GM12878 (cell line): ENCODE results near the gene TRIM62. TPM values are rescaled to one million over a fixed set of nuclear protein-coding genes. Genes with fewer than 3 reads are reported as not detected.

Source experiments
- polyA plus RNA-seq, 11 experiments: library from polyadenylated mRNA; depleted of rRNA in 4 of 11; unstranded in 6 of 11; stranded (reverse) in 5 of 11; fragments of >200 nt; fragmentation: Nextera tagmentation in 4 of 11; fragmentation: Illumina TruSeq in 1 of 11; extraction: Ambion mirVana in 4 of 11; extraction: Trizol in 1 of 11; gene quantifications; 1 replicate in 1 of 11; 2 replicates in 10 of 11; pipeline versions ENCODE4 v1.2.1 to v1.2.3, GENCODE V29; 2011 to 2016; ENCODE audit warnings: inconsistent platforms in 2 of 11, missing spikeins in 2 of 11, low read depth in 1 of 11
- total RNA-seq, 4 experiments: library from RNA; depleted of rRNA in 3 of 4; stranded (reverse); fragments of >200 nt in 3 of 4; fragmentation: Illumina TruSeq in 1 of 4; extraction: Trizol in 1 of 4; gene quantifications; 2 replicates each; pipeline versions ENCODE4 v1.2.1 to v1.2.3, GENCODE V29; 2013 to 2021

The TRIM62 gene
- total and polyA plus RNA-seq, 10 of the 15 experiments (the other 5 are each of a cell fraction or from before 2014, with no cell fraction given): 0.52 to 4.2 (median 1.9) TPM

Other genes starting within 250 kb of the TRIM62 start
- gene RNF19B, start 217.2 kb downstream of the TRIM62 start, total RNA-seq (2014; rRNA removed): 17.2 and 17.6 TPM in 2 replicates
- gene RNF19B, start 217.2 kb downstream of the TRIM62 start, total RNA-seq (2014; rRNA removed; fragmentation: Illumina TruSeq; extraction: Trizol): 15.5 and 16.7 TPM in 2 replicates
- 30.3 and 32.2 TPM in 2 replicates for gene RNF19B, start 217.2 kb downstream of the TRIM62 start, total RNA-seq (2021)
- 21.7 and 32.6 TPM in 2 replicates for gene RNF19B, start 217.2 kb downstream of the TRIM62 start, polyA plus RNA-seq (2011; rRNA removed)
- gene RNF19B, start 217.2 kb downstream of the TRIM62 start, polyA plus RNA-seq (2014; fragmentation: Illumina TruSeq; extraction: Trizol): 23.1 and 24.9 TPM in 2 replicates
- 1 to 10 TPM; 4.3 to 9.1 TPM for gene RNF19B, start 217.2 kb downstream of the TRIM62 start, polyA plus RNA-seq (2014; fragmentation: Nextera tagmentation; extraction: Ambion mirVana)
- gene RNF19B, start 217.2 kb downstream of the TRIM62 start, polyA plus RNA-seq (2014; rRNA removed): 23.4 and 24.2 TPM in 2 replicates
- 1 to 10 TPM; 2.8 to 4.0 TPM for gene RNF19B, start 217.2 kb downstream of the TRIM62 start, polyA plus RNA-seq (2016; fragmentation: Nextera tagmentation; extraction: Ambion mirVana)
- gene AK2, start 145.2 kb downstream of the TRIM62 start, total RNA-seq (2014; rRNA removed): 191 and 229 TPM in 2 replicates
- gene AK2, start 145.2 kb downstream of the TRIM62 start, total RNA-seq (2014; rRNA removed; fragmentation: Illumina TruSeq; extraction: Trizol): 284 and 290 TPM in 2 replicates
- 272 and 290 TPM in 2 replicates for gene AK2, start 145.2 kb downstream of the TRIM62 start, total RNA-seq (2021)
- 415 and 485 TPM in 2 replicates for gene AK2, start 145.2 kb downstream of the TRIM62 start, polyA plus RNA-seq (2011; rRNA removed)
- 500 and 533 TPM in 2 replicates for gene AK2, start 145.2 kb downstream of the TRIM62 start, polyA plus RNA-seq (2014; fragmentation: Illumina TruSeq; extraction: Trizol)
- 10 to 100 TPM; 52.3 to 80.3 TPM for gene AK2, start 145.2 kb downstream of the TRIM62 start, polyA plus RNA-seq (2014; fragmentation: Nextera tagmentation; extraction: Ambion mirVana)
- 248 and 259 TPM in 2 replicates for gene AK2, start 145.2 kb downstream of the TRIM62 start, polyA plus RNA-seq (2014; rRNA removed)
- gene AK2, start 145.2 kb downstream of the TRIM62 start, polyA plus RNA-seq (2016; fragmentation: Nextera tagmentation; extraction: Ambion mirVana): 100 to 1,000 TPM; 347 to 359 TPM
- gene AZIN2, start 100.9 kb downstream of the TRIM62 start, total RNA-seq (2014; rRNA removed): 0.16 and 0.85 TPM in 2 replicates
- gene AZIN2, start 100.9 kb downstream of the TRIM62 start, total RNA-seq (2014; rRNA removed; fragmentation: Illumina TruSeq; extraction: Trizol): 0.31 TPM in 1 of 2 replicates, not detected in the other
- gene AZIN2, start 100.9 kb downstream of the TRIM62 start, total RNA-seq (2021): 0.19 and 0.31 TPM in 2 replicates
- gene AZIN2, start 100.9 kb downstream of the TRIM62 start, polyA plus RNA-seq (2011; rRNA removed): 0.04 and 0.14 TPM in 2 replicates
- gene AZIN2, start 100.9 kb downstream of the TRIM62 start, polyA plus RNA-seq (2014; fragmentation: Illumina TruSeq; extraction: Trizol): 0.03 and 0.12 TPM in 2 replicates
- gene AZIN2, start 100.9 kb downstream of the TRIM62 start, polyA plus RNA-seq (2014; fragmentation: Nextera tagmentation; extraction: Ambion mirVana): under 1 TPM; 0.02 to 0.05 TPM
- gene AZIN2, start 100.9 kb downstream of the TRIM62 start, polyA plus RNA-seq (2014; rRNA removed): 0.15 and 0.52 TPM in 2 replicates
- under 1 TPM; 0.33 to 0.35 TPM for gene AZIN2, start 100.9 kb downstream of the TRIM62 start, polyA plus RNA-seq (2016; fragmentation: Nextera tagmentation; extraction: Ambion mirVana)
- gene ZNF362, start 74.4 kb upstream of the TRIM62 start, total RNA-seq (2014; rRNA removed): 8.2 and 11.1 TPM in 2 replicates
- 4.0 and 5.5 TPM in 2 replicates for gene ZNF362, start 74.4 kb upstream of the TRIM62 start, total RNA-seq (2014; rRNA removed; fragmentation: Illumina TruSeq; extraction: Trizol)
- 20.2 and 22.8 TPM in 2 replicates for gene ZNF362, start 74.4 kb upstream of the TRIM62 start, total RNA-seq (2021)
- gene ZNF362, start 74.4 kb upstream of the TRIM62 start, polyA plus RNA-seq (2011; rRNA removed): 1.5 and 3.5 TPM in 2 replicates
- 3.2 and 6.7 TPM in 2 replicates for gene ZNF362, start 74.4 kb upstream of the TRIM62 start, polyA plus RNA-seq (2014; fragmentation: Illumina TruSeq; extraction: Trizol)
- gene ZNF362, start 74.4 kb upstream of the TRIM62 start, polyA plus RNA-seq (2014; fragmentation: Nextera tagmentation; extraction: Ambion mirVana): 1 to 10 TPM in 1 of 2 experiments, under 1 TPM in 1; 0.74 to 1.5 TPM
- 14.4 and 20.1 TPM in 2 replicates for gene ZNF362, start 74.4 kb upstream of the TRIM62 start, polyA plus RNA-seq (2014; rRNA removed)
- 10 to 100 TPM; 19.5 to 21.4 TPM for gene ZNF362, start 74.4 kb upstream of the TRIM62 start, polyA plus RNA-seq (2016; fragmentation: Nextera tagmentation; extraction: Ambion mirVana)
- not detected in 2 replicates for gene A3GALT2, start 139.1 kb upstream of the TRIM62 start, total RNA-seq (2014; rRNA removed)
- not detected in 2 replicates for gene A3GALT2, start 139.1 kb upstream of the TRIM62 start, total RNA-seq (2014; rRNA removed; fragmentation: Illumina TruSeq; extraction: Trizol)
- gene A3GALT2, start 139.1 kb upstream of the TRIM62 start, total RNA-seq (2021): not detected in 2 replicates
- not detected in 2 replicates for gene A3GALT2, start 139.1 kb upstream of the TRIM62 start, polyA plus RNA-seq (2011; rRNA removed)
- not detected in 2 replicates for gene A3GALT2, start 139.1 kb upstream of the TRIM62 start, polyA plus RNA-seq (2014; fragmentation: Illumina TruSeq; extraction: Trizol)
- gene A3GALT2, start 139.1 kb upstream of the TRIM62 start, polyA plus RNA-seq (2014; fragmentation: Nextera tagmentation; extraction: Ambion mirVana): not detected
- gene A3GALT2, start 139.1 kb upstream of the TRIM62 start, polyA plus RNA-seq (2014; rRNA removed): not detected in 2 replicates
- gene A3GALT2, start 139.1 kb upstream of the TRIM62 start, polyA plus RNA-seq (2016; fragmentation: Nextera tagmentation; extraction: Ambion mirVana): not detected
- gene PHC2, start 249.1 kb upstream of the TRIM62 start, total RNA-seq (2014; rRNA removed): 27.7 and 29.3 TPM in 2 replicates
- 16.4 and 19.3 TPM in 2 replicates for gene PHC2, start 249.1 kb upstream of the TRIM62 start, total RNA-seq (2014; rRNA removed; fragmentation: Illumina TruSeq; extraction: Trizol)
- gene PHC2, start 249.1 kb upstream of the TRIM62 start, total RNA-seq (2021): 35.9 and 36.0 TPM in 2 replicates
- gene PHC2, start 249.1 kb upstream of the TRIM62 start, polyA plus RNA-seq (2011; rRNA removed): 8.9 and 13.5 TPM in 2 replicates
- gene PHC2, start 249.1 kb upstream of the TRIM62 start, polyA plus RNA-seq (2014; fragmentation: Illumina TruSeq; extraction: Trizol): 17.2 and 31.7 TPM in 2 replicates
- gene PHC2, start 249.1 kb upstream of the TRIM62 start, polyA plus RNA-seq (2014; fragmentation: Nextera tagmentation; extraction: Ambion mirVana): 1 to 10 TPM; 2.4 to 6.5 TPM
- 28.2 and 29.0 TPM in 2 replicates for gene PHC2, start 249.1 kb upstream of the TRIM62 start, polyA plus RNA-seq (2014; rRNA removed)
- gene PHC2, start 249.1 kb upstream of the TRIM62 start, polyA plus RNA-seq (2016; fragmentation: Nextera tagmentation; extraction: Ambion mirVana): 1 to 10 TPM; 2.0 to 6.6 TPM